HepG2 (cell line): Measurements from ENCODE around the gene ZNF254. TPM values are rescaled to one million over a fixed set of nuclear protein-coding genes. Genes with fewer than 3 reads are reported as not detected.
A peak's percentile ranks its signal among the peaks of the same experiment; 100 is the strongest.

Source experiments
- BHLHE40 ChIP-seq: IDR thresholded peaks from 2 replicates; pipeline ENCODE4 v1.6.1; 2011; ENCODE audit warnings: low read length, improper control_type of control experiment
- DPF2 ChIP-seq: sonication (generic); formaldehyde crosslinking; IDR thresholded peaks from 2 replicates; pipeline ENCODE4 v1.4.0; 2020; ENCODE audit warnings: mild to moderate bottlenecking, low read depth, missing genetic modification reagents, borderline replicate concordance
- FOSL2 ChIP-seq: sonication (generic); formaldehyde crosslinking; IDR thresholded peaks from 2 replicates; pipeline ENCODE4 v1.4.0; 2020; ENCODE audit warnings: missing genetic modification reagents
- HDAC2 ChIP-seq: sonication (generic); formaldehyde crosslinking; IDR thresholded peaks from 2 replicates; pipeline ENCODE4 v1.4.0; 2020; ENCODE audit warnings: missing genetic modification reagents
- MIER3 ChIP-seq: IDR thresholded peaks from 2 replicates; pipeline ENCODE4 v1.6.1; 2016; ENCODE audit warnings: missing compliant biosample characterization, borderline replicate concordance
- NCOA5 ChIP-seq: sonication (generic); formaldehyde crosslinking; IDR thresholded peaks from 2 replicates; pipeline ENCODE4 v1.4.0; 2020; ENCODE audit warnings: missing genetic modification reagents
- REPIN1 ChIP-seq: sonication (generic); formaldehyde crosslinking; IDR thresholded peaks from 2 replicates; pipeline ENCODE4 v1.8.0; 2022; ENCODE audit warnings: missing genetic modification reagents, low read depth, mild to moderate bottlenecking, borderline replicate concordance
- SAP130 ChIP-seq: IDR thresholded peaks from 2 replicates; pipeline ENCODE4 v1.6.1; 2016; ENCODE audit warnings: low read depth
- SOX5 ChIP-seq: IDR thresholded peaks from 2 replicates; pipeline ENCODE4 v1.6.1; 2016; ENCODE audit warnings: borderline replicate concordance
- SSRP1 ChIP-seq: IDR thresholded peaks from 2 replicates; pipeline ENCODE4 v1.6.1; 2016; ENCODE audit warnings: control low read depth
- STAT5B ChIP-seq: sonication (generic); formaldehyde crosslinking; IDR thresholded peaks from 2 replicates; pipeline ENCODE4 v1.4.0; 2020; ENCODE audit warnings: missing genetic modification reagents
- TCF12 ChIP-seq, 2 experiments: fragments of 450-650 bp in 1 of 2; sonication (generic) in 1 of 2; formaldehyde crosslinking in 1 of 2; IDR thresholded peaks; 2 replicates each; pipeline versions ENCODE4 v1.6.1 to v1.8.0; 2017 to 2022; ENCODE audit warnings: antibody characterized with exemption in 1 of 2, mild to moderate bottlenecking in 1 of 2, missing genetic modification reagents in 1 of 2, moderate library complexity in 1 of 2
- THAP11 ChIP-seq: IDR thresholded peaks from 2 replicates; pipeline ENCODE4 v1.6.1; 2016; ENCODE audit warnings: missing biosample characterization, missing genetic modification reagents
- ZBTB20 ChIP-seq: sonication (generic); formaldehyde crosslinking; IDR thresholded peaks from 2 replicates; pipeline ENCODE4 v1.8.1; 2023; ENCODE audit warnings: missing genetic modification reagents, low read depth, mild to moderate bottlenecking, borderline replicate concordance
- ZFX ChIP-seq: sonication (generic); formaldehyde crosslinking; IDR thresholded peaks from 2 replicates; pipeline ENCODE4 v1.4.0; 2020; ENCODE audit warnings: mild to moderate bottlenecking, low read depth, missing genetic modification reagents, moderate library complexity
- ZNF614 ChIP-seq: IDR thresholded peaks from 2 replicates; pipeline ENCODE4 v1.6.1; 2018; ENCODE audit warnings: missing biosample characterization, missing genetic modification reagents, inconsistent platforms, borderline replicate concordance
- ZNF780A ChIP-seq: sonication (generic); formaldehyde crosslinking; IDR thresholded peaks from 2 replicates; pipeline ENCODE4 v1.8.0; 2022; ENCODE audit warnings: mild to moderate bottlenecking, missing genetic modification reagents, moderate library complexity
- ZNF790 ChIP-seq: sonication (generic); formaldehyde crosslinking; IDR thresholded peaks from 2 replicates; pipeline ENCODE4 v1.8.0; 2022; ENCODE audit warnings: missing genetic modification reagents, mild to moderate bottlenecking, borderline replicate concordance
- polyA plus RNA-seq, 8 experiments: library from polyadenylated mRNA; depleted of rRNA in 3 of 8; stranded (reverse) in 7 of 8; unstranded in 1 of 8; fragments of >200 nt; fragmentation: Illumina TruSeq in 4 of 8; extraction: Trizol in 4 of 8; gene quantifications; 2 replicates each; pipeline versions ENCODE4 v1.2.1 to v1.2.3, GENCODE V29; 2011 to 2016; ENCODE audit warnings: low read depth in 4 of 8, missing spikeins in 1 of 8, mixed read lengths in 1 of 8; ENCODE audit not compliant: insufficient read depth in 1 of 8
- total RNA-seq, 5 experiments: library from RNA; depleted of rRNA; stranded (reverse); fragments of >200 nt; fragmentation: Illumina TruSeq; extraction: Trizol; gene quantifications; 2 replicates each; pipeline ENCODE4 v1.2.3, GENCODE V29; 2016; ENCODE audit warnings: low read depth in 1 of 5
- TF ChIP-seq, protein P1 (sequence below): sonication (generic); formaldehyde crosslinking; IDR thresholded peaks from 2 replicates; pipeline ENCODE4 v1.5.1; 2020; ENCODE audit warnings: mild to moderate bottlenecking, missing genetic modification reagents, borderline replicate concordance
- TF ChIP-seq, protein P2 (sequence below): sonication (generic); formaldehyde crosslinking; conservative IDR thresholded peaks from 2 replicates; pipeline ENCODE4 v1.8.0; 2022; ENCODE audit warnings: mild to moderate bottlenecking, moderate library complexity, missing genetic modification reagents
- TF ChIP-seq, protein P3 (sequence below): sonication (generic); formaldehyde crosslinking; IDR thresholded peaks from 2 replicates; pipeline ENCODE4 v1.5.0; 2020; ENCODE audit warnings: missing genetic modification reagents
- TF ChIP-seq, protein P4 (sequence below): sonication (generic); formaldehyde crosslinking; IDR thresholded peaks from 2 replicates; pipeline ENCODE4 v1.8.0; 2022; ENCODE audit warnings: mild to moderate bottlenecking, missing genetic modification reagents, moderate library complexity

Gene ZNF254
- total and polyA plus RNA-seq, 2 of the 13 experiments (the other 11 are each of a cell fraction or from before 2014, with no cell fraction given), result 2.6 to 4.6 TPM

DNA sequence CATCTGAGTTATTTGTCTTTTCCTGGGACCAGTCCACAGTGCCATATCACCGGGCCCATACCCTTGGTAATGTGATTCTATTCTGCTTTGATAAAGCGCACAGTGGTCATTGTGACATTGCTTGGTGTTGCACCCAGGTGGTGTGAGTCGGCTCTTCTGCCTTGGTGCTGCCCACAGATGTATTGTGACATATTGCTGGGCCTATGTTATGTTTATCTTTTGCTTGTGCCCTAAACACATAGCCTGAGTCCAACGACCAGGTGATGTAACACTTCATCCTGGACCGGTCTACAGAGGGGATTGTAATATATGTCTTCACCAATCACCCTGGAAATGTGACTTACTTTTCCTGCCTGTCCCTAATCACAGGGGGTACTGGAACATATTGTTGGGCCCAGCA, 23.7 kb upstream of the ZNF254 start (continued):
- peak; percentile 40; the same call in 1 of the 2 replicates for TF ChIP-seq REPIN1 (CRISPR knock-in tag)
- TF ChIP-seq MIER3 (CRISPR knock-in tag), result peak; percentile 36; the same call in 1 of the 2 replicates
- no peak for TF ChIP-seq NCOA5
- peak; percentile 28; the same call in 1 of the 2 replicates for TF ChIP-seq SAP130 (CRISPR knock-in tag)
- no peak for TF ChIP-seq STAT5B (CRISPR knock-in tag)
- TF ChIP-seq, protein P1, sequence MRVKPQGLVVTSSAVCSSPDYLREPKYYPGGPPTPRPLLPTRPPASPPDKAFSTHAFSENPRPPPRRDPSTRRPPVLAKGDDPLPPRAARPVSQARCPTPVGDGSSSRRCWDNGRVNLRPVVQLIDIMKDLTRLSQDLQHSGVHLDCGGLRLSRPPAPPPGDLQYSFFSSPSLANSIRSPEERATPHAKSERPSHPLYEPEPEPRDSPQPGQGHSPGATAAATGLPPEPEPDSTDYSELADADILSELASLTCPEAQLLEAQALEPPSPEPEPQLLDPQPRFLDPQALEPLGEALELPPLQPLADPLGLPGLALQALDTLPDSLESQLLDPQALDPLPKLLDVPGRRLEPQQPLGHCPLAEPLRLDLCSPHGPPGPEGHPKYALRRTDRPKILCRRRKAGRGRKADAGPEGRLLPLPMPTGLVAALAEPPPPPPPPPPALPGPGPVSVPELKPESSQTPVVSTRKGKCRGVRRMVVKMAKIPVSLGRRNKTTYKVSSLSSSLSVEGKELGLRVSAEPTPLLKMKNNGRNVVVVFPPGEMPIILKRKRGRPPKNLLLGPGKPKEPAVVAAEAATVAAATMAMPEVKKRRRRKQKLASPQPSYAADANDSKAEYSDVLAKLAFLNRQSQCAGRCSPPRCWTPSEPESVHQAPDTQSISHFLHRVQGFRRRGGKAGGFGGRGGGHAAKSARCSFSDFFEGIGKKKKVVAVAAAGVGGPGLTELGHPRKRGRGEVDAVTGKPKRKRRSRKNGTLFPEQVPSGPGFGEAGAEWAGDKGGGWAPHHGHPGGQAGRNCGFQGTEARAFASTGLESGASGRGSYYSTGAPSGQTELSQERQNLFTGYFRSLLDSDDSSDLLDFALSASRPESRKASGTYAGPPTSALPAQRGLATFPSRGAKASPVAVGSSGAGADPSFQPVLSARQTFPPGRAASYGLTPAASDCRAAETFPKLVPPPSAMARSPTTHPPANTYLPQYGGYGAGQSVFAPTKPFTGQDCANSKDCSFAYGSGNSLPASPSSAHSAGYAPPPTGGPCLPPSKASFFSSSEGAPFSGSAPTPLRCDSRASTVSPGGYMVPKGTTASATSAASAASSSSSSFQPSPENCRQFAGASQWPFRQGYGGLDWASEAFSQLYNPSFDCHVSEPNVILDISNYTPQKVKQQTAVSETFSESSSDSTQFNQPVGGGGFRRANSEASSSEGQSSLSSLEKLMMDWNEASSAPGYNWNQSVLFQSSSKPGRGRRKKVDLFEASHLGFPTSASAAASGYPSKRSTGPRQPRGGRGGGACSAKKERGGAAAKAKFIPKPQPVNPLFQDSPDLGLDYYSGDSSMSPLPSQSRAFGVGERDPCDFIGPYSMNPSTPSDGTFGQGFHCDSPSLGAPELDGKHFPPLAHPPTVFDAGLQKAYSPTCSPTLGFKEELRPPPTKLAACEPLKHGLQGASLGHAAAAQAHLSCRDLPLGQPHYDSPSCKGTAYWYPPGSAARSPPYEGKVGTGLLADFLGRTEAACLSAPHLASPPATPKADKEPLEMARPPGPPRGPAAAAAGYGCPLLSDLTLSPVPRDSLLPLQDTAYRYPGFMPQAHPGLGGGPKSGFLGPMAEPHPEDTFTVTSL (CRISPR knock-in tag), result peak; percentile 71; the same call in 1 of the 2 replicates
- TF ChIP-seq TCF12 (IDR thresholded peaks at IDR 0.05), result no peak
- TF ChIP-seq TCF12 (CRISPR knock-in tag; IDR thresholded peaks at IDR 0.05), result no peak
- TF ChIP-seq THAP11 (CRISPR knock-in tag), result peak; percentile 47; the same call in 1 of the 2 replicates
- TF ChIP-seq SOX5 (CRISPR knock-in tag), result peak; percentile 39; the same call in 1 of the 2 replicates
- TF ChIP-seq ZFX (CRISPR knock-in tag), result peak; percentile 28; the same call in 1 of the 2 replicates
- TF ChIP-seq HDAC2 (CRISPR knock-in tag), result peak; percentile 39; the same call in 1 of the 2 replicates
- TF ChIP-seq DPF2, result no peak
- TF ChIP-seq, protein P2, sequence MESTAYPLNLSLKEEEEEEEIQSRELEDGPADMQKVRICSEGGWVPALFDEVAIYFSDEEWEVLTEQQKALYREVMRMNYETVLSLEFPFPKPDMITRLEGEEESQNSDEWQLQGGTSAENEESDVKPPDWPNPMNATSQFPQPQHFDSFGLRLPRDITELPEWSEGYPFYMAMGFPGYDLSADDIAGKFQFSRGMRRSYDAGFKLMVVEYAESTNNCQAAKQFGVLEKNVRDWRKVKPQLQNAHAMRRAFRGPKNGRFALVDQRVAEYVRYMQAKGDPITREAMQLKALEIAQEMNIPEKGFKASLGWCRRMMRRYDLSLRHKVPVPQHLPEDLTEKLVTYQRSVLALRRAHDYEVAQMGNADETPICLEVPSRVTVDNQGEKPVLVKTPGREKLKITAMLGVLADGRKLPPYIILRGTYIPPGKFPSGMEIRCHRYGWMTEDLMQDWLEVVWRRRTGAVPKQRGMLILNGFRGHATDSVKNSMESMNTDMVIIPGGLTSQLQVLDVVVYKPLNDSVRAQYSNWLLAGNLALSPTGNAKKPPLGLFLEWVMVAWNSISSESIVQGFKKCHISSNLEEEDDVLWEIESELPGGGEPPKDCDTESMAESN (CRISPR knock-in tag), result 0 out of 2 replicates have a peak, but pooled peaks have one; percentile 32
- TF ChIP-seq, protein P3, sequence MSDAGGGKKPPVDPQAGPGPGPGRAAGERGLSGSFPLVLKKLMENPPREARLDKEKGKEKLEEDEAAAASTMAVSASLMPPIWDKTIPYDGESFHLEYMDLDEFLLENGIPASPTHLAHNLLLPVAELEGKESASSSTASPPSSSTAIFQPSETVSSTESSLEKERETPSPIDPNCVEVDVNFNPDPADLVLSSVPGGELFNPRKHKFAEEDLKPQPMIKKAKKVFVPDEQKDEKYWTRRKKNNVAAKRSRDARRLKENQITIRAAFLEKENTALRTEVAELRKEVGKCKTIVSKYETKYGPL (CRISPR knock-in tag), result peak; percentile 45; the same call in 1 of the 2 replicates
- peak; percentile 48; the same call in 1 of the 2 replicates for TF ChIP-seq ZNF614 (CRISPR knock-in tag)
- TF ChIP-seq ZBTB20 (CRISPR knock-in tag), result peak; percentile 86; the same call in 1 of the 2 replicates
- TF ChIP-seq ZNF780A (CRISPR knock-in tag), result no peak
- peak; percentile 49; the same call in 1 of the 2 replicates for TF ChIP-seq BHLHE40
- peak; percentile 66 for TF ChIP-seq FOSL2 (CRISPR knock-in tag)
- TF ChIP-seq, protein P4, sequence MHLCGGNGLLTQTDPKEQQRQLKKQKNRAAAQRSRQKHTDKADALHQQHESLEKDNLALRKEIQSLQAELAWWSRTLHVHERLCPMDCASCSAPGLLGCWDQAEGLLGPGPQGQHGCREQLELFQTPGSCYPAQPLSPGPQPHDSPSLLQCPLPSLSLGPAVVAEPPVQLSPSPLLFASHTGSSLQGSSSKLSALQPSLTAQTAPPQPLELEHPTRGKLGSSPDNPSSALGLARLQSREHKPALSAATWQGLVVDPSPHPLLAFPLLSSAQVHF (CRISPR knock-in tag), result no peak
- TF ChIP-seq ZNF790 (CRISPR knock-in tag), result no peak
- no peak for TF ChIP-seq SSRP1 (CRISPR knock-in tag)
